BJ (cell line): Measurements from ENCODE around the gene SHH. TPM values are rescaled to one million over a fixed set of nuclear protein-coding genes. Genes with fewer than 3 reads are reported as not detected.

Experiments used
- CTCF ChIA-PET: fragments of 350-600 bp; formaldehyde crosslinking; extraction: SDS; loops from one replicate; lab custom pipeline; 2021; ENCODE audit warnings: antibody characterized with exemption, inconsistent platforms; lab: Yijun Ruan, JAX
- POLR2A ChIA-PET: fragments of 300-600 bp; sonication (Branson Sonifier 250); formaldehyde crosslinking; extraction: SDS; loops from one replicate; lab custom pipeline; 2021; ENCODE audit warnings: antibody characterized with exemption; lab: Charles Lee
- DNase-seq: peaks from one replicate; pipeline ENCODE4 v3.0.0-alpha.2; 2011; ENCODE audit warnings: low read depth
- H3K27me3 ChIP-seq: 2 replicates; pipeline ENCODE4 v1.6.0; 2011; ENCODE audit warnings: low read length; ENCODE audit not compliant: control insufficient read depth, insufficient read depth
- H3K36me3 ChIP-seq: 2 replicates; pipeline ENCODE4 v1.5.1; 2011; ENCODE audit warnings: low read length; ENCODE audit not compliant: control insufficient read depth, insufficient read depth
- H3K4me3 ChIP-seq: 2 replicates; pipeline ENCODE4 v1.5.1; 2011; ENCODE audit warnings: low read depth, mild to moderate bottlenecking, control low read depth, low read length
- CTCF ChIP-seq: IDR thresholded peaks from 2 replicates; pipeline ENCODE4 v1.5.1; 2011; ENCODE audit warnings: low read depth, mild to moderate bottlenecking, control low read depth, inconsistent platforms, low read length, moderate library complexity; ENCODE audit not compliant: insufficient read depth
- polyA plus RNA-seq: library from polyadenylated mRNA; depleted of rRNA; stranded (reverse); fragments of >200 nt; gene quantifications from 2 replicates; pipeline ENCODE4 v1.2.3, GENCODE V29; 2011

The SHH gene
- polyA plus RNA-seq, 1 experiment, result not detected

DNA sequence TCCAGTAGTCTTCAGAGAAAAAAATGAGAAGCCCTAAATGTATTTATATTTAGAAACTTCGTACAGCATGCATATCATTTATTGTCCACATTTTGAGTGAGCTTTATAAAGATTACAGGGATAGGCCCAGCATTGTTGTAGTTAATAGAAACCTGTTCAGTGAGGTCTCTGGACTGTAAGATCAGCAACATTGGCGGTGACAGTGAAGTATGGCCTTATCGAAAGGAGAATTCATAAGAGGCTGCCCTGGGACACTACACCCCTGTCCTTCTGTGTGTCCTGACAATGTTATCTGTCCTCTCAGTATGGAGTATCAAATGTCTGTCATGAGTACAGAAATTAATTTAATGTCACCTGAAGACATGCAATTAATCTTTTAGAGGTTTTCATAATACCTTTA is 57.2 kb downstream of the SHH start:
- CTCF ChIA-PET, result interaction anchor here (1.2 to 2.2 kb wide), 2 partner anchors 12 to 156 kb away, joined by 3 to 9 read pairs; no protein-coding TSS in a partner anchor
- POLR2A ChIA-PET, result no interaction called here

GRCh38 chr7:155754165-155754564 is 58.1 kb downstream of the SHH start:
- Histone ChIP-seq H3K4me3 (no peak overlapping the region), H3K36me3 (peaks cover 2% of the 10 kb centered on the region; the same call in 1 of the 2 replicates), H3K27me3 (no peaks in the 10 kb centered on the region)
- DNase-seq, result no peak
- POLR2A ChIA-PET, result no interaction called here
- CTCF ChIA-PET, result interaction anchor here (0.8 to 2.2 kb wide), 4 partner anchors 8 to 155 kb away, joined by 3 to 9 read pairs (median 4); no protein-coding TSS in a partner anchor
- TF ChIP-seq CTCF, result no peak

More for the DNA sequence above, 57.2 kb downstream of the SHH start:
- Histone ChIP-seq H3K36me3 (peaks cover 2% of the 10 kb centered on the region; the same call in 1 of the 2 replicates), H3K27me3 (no peaks in the 10 kb centered on the region), H3K4me3 (no peak overlapping the region)
- TF ChIP-seq CTCF, result no peak
- no peak for DNase-seq

- no peak for DNase-seq
- POLR2A ChIA-PET, result no interaction called here
- Histone ChIP-seq H3K27me3 (no peaks in the 10 kb centered on the region), H3K4me3 (no peak overlapping the region), H3K36me3 (peaks cover 1% of the 10 kb centered on the region)
- no peak for TF ChIP-seq CTCF
- CTCF ChIA-PET, result interaction anchor here (0.8 to 2.2 kb wide), 3 partner anchors 9 to 14 kb away, joined by 3 to 9 read pairs (median 5); no protein-coding TSS in a partner anchor
Observed at GRCh38 chr7:155753446-155753965, 58.8 kb downstream of the SHH start.

DNA sequence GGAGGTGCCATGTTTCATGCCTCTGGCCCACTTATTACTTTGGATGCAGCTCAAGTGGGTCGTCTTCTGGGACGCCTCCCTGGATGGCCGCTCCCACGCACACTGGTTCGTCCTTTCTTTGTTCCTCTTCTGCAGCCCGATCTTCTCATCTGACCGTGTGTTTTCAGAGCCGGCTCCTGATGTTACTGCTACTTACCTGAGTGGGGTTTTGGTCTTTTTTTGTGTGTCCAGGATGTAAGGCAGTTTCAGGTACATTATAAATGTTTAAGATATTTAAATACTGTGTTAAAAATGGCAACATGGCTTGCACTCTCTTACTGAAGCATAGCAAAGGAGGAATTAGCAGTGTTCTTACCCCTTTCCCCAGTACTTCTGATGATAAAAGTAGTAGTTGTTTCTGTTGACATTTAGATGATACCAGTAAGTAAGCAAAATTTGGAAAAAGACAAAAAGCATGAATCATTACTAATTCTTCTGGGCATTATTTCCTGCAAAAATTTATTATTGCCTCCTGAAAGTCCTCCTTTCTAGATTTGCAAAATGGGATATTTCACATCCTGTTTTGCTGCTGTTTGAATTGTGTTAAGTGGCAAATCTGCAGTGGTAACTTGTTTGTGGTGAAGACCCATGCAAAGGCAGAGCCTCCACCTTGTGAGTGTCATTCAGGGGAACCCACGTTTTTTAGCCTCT is 59.4 kb downstream of the SHH start:
- H3K36me3 ChIP-seq, result peaks cover 1% of the 10 kb centered on the region
- POLR2A ChIA-PET, result no interaction called here
- no peak for TF ChIP-seq CTCF
- no peak overlapping the region for H3K4me3 ChIP-seq
- no peak for DNase-seq
- CTCF ChIA-PET, result no interaction called here
- no peaks in the 10 kb centered on the region for H3K27me3 ChIP-seq

GRCh38 chr7:155751409-155751808 is 60.9 kb downstream of the SHH start:
- ChIA-PET POLR2A (no interaction called here), CTCF (interaction anchor here (1.7 kb wide), 1 partner anchor 16 kb away, joined by 5 read pairs; no protein-coding TSS in a partner anchor)
- H3K27me3 ChIP-seq, result no peaks in the 10 kb centered on the region

More at GRCh38 chr7:155751409-155751808, 60.9 kb downstream of the SHH start:
- Histone ChIP-seq H3K4me3 (no peak overlapping the region), H3K36me3 (peaks cover 2% of the 10 kb centered on the region)
- DNase-seq, result no peak
- no peak for TF ChIP-seq CTCF
